NCI-H82 treated with DMSO at 0.1 percent for 48 hours (cell line): Measurements from ENCODE around the gene MAPK10.
"Not testable (repeated sequence)": the region's sequence is repeated elsewhere in the genome, so short reads cannot be mapped to it uniquely, and the experiment has no call there.

Experiments used
- DNase-seq: peaks from one replicate; lab custom pipeline; 2025; ENCODE audit not compliant: unreplicated experiment; lab: John Stamatoyannopoulos, UW

The MAPK10 gene

GRCh38 chr4:86043755-86044592 is 315.9 kb downstream of the MAPK10 start:
- DNase-seq: peak; percentile 47

DNA sequence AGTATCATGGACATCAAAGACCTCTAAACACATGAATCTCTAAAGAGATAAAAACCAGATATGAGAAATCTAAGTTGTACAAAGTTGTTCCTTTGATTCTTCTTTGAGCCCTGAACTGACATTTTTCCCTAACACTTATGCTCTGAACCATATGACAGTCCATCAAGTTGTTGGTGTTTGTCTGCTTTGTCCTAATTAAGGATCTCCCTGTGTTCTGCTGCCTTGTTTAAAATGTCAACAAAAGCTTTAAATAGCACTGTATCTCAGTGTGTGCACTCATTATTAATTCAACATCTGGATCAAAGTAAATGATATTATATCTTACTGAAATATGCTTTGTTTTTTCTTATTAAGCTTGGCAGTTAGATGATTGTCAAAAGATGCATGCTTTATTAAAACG is 321.8 kb downstream of the MAPK10 start:
- DNase-seq: no peak

DNA sequence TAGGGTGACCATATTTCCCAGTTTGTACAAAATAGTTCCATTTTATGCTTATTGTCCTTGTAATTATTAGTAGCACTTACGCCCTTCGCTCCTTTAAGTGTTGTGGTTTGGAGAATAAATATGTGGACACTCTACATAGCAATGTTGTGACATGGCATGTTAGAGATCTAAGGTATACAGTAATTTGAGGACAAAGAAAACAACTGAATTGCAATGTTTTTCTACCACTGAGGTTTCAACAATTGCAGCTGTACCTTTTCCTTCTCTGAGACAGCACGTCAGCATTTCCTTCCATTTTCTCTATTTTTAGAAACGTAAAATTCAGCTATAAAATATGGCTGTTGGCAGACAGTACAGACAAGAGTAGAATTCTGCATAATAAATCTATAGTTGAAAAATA is 323.1 kb downstream of the MAPK10 start:
- DNase-seq: no peak

DNA sequence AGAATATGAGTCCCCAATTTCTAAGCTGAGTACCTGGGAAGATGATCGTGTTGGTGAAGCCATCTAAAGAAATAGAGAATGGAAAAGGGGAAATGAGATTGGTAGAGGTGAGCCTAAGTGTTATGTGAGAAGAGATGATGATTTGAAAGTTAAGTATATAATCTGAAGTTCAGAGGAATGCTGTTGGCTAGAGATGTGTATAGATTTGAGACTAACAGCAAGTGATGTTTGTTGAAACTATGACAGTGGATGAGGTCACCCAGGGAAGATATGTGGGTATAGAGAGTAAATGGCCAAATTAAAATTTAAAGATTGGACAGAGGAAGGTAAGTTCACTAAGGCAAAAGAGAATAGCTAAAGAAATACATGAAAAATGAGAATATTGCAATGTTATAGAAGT is 324.2 kb downstream of the MAPK10 start:
- DNase-seq: no peak

GRCh38 chr4:86034616-86035015 is 325.2 kb downstream of the MAPK10 start:
- DNase-seq: no peak

DNA sequence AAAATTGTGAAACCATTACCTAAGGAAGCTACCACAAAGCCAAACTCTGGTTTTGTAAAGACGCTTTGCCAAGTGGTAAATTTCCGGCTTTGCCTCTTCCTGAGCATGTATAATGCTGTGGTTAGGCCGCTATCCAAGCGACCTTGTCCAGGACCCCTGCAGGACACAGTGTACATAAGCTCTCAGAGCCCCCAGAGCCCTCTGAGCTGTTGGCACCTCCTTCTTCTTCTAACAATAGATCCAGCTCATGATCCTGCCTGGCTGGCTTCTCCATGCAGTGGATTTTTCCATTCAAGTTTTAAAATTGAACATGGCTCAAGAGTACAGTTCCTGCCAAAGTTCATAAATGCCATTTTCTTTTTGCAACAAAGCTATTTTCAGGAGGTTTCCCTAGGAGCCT is 326.7 kb downstream of the MAPK10 start:
- no peak for DNase-seq

GRCh38 chr4:86032476-86033022 is 327.3 kb downstream of the MAPK10 start:
- no peak for DNase-seq

DNA sequence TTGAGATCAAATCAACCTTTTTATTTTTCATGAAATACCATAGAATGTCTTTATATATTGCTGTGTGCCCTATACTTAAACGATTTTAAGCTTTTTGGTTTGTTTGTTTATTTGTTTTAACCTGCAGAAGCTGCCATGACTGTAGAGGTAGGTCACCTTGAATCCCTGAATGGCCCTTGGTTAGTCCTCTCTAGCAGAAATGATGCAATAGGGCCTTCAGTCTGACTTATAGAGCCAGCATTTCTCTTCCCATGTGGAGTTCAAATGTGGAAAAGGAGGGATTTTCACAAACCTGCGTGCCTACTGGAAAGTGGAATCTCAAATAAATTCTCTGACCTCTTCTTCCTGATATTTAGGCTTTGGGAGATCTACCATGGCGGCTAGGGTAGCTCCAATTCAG is 327.9 kb downstream of the MAPK10 start:
- DNase-seq: no peak

GRCh38 chr4:86026720-86027119 is 333.1 kb downstream of the MAPK10 start:
- DNase-seq: no peak

GRCh38 chr4:86021671-86022070 is 338.2 kb downstream of the MAPK10 start:
- DNase-seq: not testable (repeated sequence)

DNA sequence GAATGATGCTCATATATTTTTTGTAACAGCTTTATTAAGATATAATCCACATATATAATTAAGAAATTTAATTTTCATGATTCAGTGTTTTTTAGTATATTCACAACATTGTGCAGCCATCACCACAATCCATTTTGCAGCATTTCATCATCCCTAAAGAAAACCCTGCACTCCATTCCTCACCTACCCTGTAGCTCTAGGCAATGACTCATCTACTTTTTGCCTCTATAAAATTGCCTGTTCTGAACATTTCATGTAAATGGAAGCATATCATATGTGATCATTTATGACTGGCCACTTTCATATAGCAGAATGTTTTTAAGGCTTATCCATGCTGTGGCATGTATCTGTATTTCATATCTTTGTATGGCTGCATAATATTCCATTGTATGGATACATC is 339.9 kb downstream of the MAPK10 start:
- no peak for DNase-seq

GRCh38 chr4:86019362-86019761 is 340.5 kb downstream of the MAPK10 start:
- DNase-seq: no peak

- no peak for DNase-seq
Observed at GRCh38 chr4:86015412-86016350, 344.2 kb downstream of the MAPK10 start.

- DNase-seq: no peak
Observed at GRCh38 chr4:86014599-86014998, 345.3 kb downstream of the MAPK10 start.

DNA sequence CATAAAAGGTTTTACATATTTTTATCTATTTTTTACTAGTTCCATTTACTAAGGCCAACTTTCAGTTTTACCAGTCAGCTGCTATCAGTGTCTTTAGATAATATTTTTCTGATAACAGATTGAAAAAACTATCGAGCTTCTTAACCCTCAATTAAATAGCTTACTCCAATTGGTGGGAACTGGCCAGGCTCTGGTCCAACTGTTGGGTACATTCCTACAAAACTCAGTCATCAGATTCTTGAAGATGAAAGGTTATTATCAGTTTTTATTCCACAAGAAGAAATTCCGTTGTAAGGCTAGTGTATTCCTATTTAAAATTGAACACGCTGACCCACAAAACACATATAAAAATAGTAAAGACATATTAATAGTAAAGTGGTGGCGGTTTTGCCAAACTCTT is 346.2 kb downstream of the MAPK10 start:
- DNase-seq: no peak

DNA sequence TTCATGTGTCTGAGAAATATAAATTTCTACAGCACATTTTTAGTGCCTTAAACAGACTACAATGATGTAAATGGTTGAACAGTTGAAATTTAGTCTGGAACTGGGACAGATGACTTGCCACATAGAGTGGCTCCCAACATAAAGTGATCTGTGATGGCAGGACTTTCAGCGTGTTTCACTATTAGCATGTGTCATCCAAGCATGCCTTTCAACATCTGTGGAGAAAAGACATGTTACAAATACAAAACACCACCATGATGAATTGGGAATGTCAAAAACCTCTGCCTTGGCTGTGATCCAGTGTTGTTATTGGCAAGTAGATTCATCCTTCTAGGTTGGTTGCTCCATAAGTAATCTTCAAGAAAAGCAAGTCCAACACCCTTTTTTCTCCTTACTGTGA is 348.7 kb downstream of the MAPK10 start:
- no peak for DNase-seq

GRCh38 chr4:86007042-86007441 is 352.8 kb downstream of the MAPK10 start:
- DNase-seq: no peak

DNA sequence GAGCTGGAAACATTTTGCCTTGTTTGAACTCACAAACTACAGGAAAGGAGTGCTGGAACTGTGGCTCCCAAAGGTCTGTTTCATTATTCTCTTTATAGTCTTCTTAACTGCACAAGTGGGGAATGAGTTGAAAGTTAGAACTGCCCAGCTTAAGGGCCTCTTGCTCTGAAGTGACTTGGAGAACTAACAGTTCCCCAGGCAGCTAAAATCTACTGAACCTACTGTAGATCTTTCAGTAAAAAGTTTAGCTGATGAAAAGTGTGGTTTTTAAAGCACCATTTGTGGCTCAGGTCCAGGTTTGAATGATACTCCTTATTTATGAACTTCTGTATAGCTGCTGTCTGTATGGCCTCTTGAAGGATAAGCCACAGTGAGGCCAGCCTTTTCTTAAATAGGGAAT is 353.8 kb downstream of the MAPK10 start:
- DNase-seq: no peak

DNA sequence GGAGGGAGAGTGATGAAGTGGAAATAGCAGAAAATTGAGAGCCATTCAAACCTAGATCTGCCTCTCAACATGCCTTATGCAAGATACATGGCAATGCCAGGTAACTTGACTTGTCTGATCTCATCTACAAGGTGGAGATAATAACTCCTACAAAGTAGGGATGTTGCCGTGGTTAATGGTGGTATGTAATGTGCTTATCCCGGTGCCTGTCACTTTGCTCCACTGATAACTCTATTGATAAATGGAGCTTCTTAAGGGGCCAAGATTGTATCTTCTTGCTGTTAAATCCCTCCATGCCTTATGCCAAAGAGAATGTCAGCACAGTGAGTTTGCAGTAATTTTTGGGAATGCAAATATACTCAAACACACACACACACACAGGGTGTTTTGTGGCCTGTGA is 355.8 kb downstream of the MAPK10 start:
- DNase-seq: no peak

DNA sequence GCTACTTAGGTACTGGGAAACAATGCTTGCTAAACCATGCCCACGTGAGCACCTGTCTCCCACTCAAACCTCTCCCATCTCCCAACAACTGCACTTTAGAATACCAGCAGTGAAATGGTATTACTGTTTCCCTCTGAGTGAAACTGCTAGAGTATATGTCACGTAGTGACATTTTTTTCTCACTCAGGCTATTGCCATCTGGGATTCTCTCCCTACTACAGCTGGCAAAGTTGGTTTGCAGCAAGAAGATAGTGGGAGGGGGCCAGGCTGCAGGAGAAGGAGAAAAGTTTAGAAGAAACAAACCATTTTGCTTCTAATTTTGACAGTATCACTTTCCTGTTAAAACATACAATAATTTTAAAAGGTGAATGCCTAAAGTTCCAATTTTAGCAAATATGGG is 358.3 kb downstream of the MAPK10 start:
- DNase-seq: no peak

- no peak for DNase-seq
Observed at GRCh38 chr4:85995361-85995760, 364.5 kb downstream of the MAPK10 start.

DNA sequence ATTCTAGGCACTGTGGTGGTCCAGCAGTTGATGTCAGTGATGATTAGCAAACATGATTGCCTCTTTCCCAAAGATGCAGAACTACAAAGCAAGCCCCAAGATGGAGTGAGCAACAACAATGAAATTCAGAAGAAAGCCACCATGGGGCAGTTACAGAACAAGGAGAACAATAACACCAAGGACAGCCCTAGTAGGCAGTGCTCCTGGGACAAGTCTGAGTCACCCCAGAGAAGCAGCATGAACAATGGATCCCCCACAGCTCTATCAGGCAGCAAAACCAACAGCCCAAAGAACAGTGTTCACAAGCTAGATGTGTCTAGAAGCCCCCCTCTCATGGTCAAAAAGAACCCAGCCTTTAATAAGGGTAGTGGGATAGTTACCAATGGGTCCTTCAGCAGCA is 365.3 kb downstream of the MAPK10 start:
- no peak for DNase-seq
